Fibroblast of lung (primary cell): ENCODE results near the gene PC. TPM values are rescaled to one million over a fixed set of nuclear protein-coding genes. Genes with fewer than 3 reads are reported as not detected.

Experiments
- DNase-seq, 2 donors: peaks; one replicate each; pipeline versions ENCODE4 v3.0.0 to v3.0.0-alpha.2; 2010; ENCODE audit warnings: low read depth in 2 of 2
- H2AFZ ChIP-seq: 2 replicates; pipeline ENCODE4 v1.5.1; 2012; ENCODE audit warnings: low read length, control low read depth, inconsistent platforms
- H3K27ac ChIP-seq: 2 replicates; pipeline ENCODE4 v1.5.1; 2011; ENCODE audit warnings: low read length, control low read depth; ENCODE audit not compliant: insufficient read depth
- H3K27me3 ChIP-seq: 2 replicates; pipeline ENCODE4 v1.5.1; 2011; ENCODE audit warnings: mild to moderate bottlenecking, low read length; ENCODE audit not compliant: control insufficient read depth, insufficient read depth
- H3K36me3 ChIP-seq: 2 replicates; pipeline ENCODE4 v1.5.1; 2011; ENCODE audit warnings: low read length; ENCODE audit not compliant: control insufficient read depth, insufficient read depth
- H3K4me1 ChIP-seq: 2 replicates; pipeline ENCODE4 v1.5.1; 2011; ENCODE audit warnings: low read length; ENCODE audit not compliant: control insufficient read depth, insufficient read depth; ENCODE audit errors: extremely low read depth
- H3K4me2 ChIP-seq: 2 replicates; pipeline ENCODE4 v1.5.1; 2011; ENCODE audit warnings: low read length, control low read depth; ENCODE audit not compliant: insufficient read depth; ENCODE audit errors: extremely low read depth
- H3K4me3 ChIP-seq, 4 experiments: fragments of 200-600 bp in 1 of 4; sonication (generic) in 1 of 4; replicated peaks in 1 of 4; 2 replicates each; pipeline ENCODE4 v1.5.1; 2011 to 2016; ENCODE audit warnings: low read length in 4 of 4, low read depth in 3 of 4, mild to moderate bottlenecking in 3 of 4, control low read depth in 2 of 4, inconsistent platforms in 1 of 4, mixed read lengths in 1 of 4; ENCODE audit not compliant: insufficient read depth in 1 of 4; ENCODE audit errors: control extremely low read depth in 1 of 4
- H3K79me2 ChIP-seq: 2 replicates; pipeline ENCODE4 v1.5.1; 2012; ENCODE audit warnings: mild to moderate bottlenecking, low read length, inconsistent platforms; ENCODE audit not compliant: control insufficient read depth, insufficient read depth
- H3K9ac ChIP-seq: 2 replicates; pipeline ENCODE4 v1.5.1; 2011; ENCODE audit warnings: mild to moderate bottlenecking, low read length, control low read depth; ENCODE audit not compliant: insufficient read depth
- H3K9me3 ChIP-seq: 2 replicates; pipeline ENCODE4 v1.5.1; 2012; ENCODE audit warnings: low read depth, low read length; ENCODE audit not compliant: control insufficient read depth, insufficient read depth
- H4K20me1 ChIP-seq: 2 replicates; pipeline ENCODE4 v1.5.1; 2011; ENCODE audit warnings: low read length; ENCODE audit not compliant: control insufficient read depth, insufficient read depth; ENCODE audit errors: extremely low read depth
- CTCF ChIP-seq, 2 donors: IDR thresholded peaks in 1 of 2; conservative IDR thresholded peaks in 1 of 2; 1 replicate in 1 of 2; 2 replicates in 1 of 2; pipeline ENCODE4 v1.5.1; 2011 to 2012; ENCODE audit warnings: low read length in 2 of 2, control low read depth in 1 of 2, inconsistent platforms in 1 of 2, low read depth in 1 of 2, mild to moderate bottlenecking in 1 of 2
- EZH2 ChIP-seq: IDR thresholded peaks from 2 replicates; pipeline ENCODE4 v1.5.1; 2012; ENCODE audit warnings: low read length, control low read depth, mild to moderate bottlenecking; ENCODE audit errors: missing control alignments
- polyA plus RNA-seq, 2 donors: library from polyadenylated mRNA; depleted of rRNA in 1 of 2; stranded (reverse) in 1 of 2; unstranded in 1 of 2; fragments of >200 nt; gene quantifications; 2 replicates each; pipeline ENCODE4 v1.2.1, GENCODE V29; 2011 to 2012; ENCODE audit warnings: missing spikeins in 1 of 2
- total RNA-seq: library from RNA; depleted of rRNA; stranded (reverse); fragments of >200 nt; gene quantifications from 2 replicates; pipeline ENCODE4 v1.2.1, GENCODE V29; 2014

PC gene
- total and polyA plus RNA-seq, 2 donors (not counting 1 experiment from before 2014, with no cell fraction given): 5.1 to 22.8 TPM

DNA sequence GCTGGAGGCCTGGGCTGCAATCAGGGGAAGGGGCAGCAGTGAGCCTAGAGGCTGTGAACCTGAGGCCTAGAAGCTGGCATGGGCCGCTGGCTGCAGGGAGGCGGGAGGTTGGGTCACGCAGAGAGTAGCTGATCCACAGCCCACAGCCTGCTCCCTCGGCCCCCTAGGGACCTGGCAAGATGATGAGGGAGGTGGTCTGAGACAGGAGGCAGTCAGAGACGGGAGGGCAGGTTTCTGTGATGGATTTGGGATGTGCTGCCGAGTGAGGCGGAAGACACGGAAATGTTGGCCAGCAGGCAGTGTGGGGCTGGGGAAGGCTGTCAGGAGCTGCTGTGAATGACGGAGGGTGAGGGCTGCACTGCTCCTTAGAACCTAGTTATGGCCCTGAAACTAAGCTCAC, 78.6 kb downstream of the PC start:
- Histone ChIP-seq H3K4me3 (no peak overlapping the region), H3K79me2 (no peaks in the 10 kb centered on the region), H3K4me2 (no peak overlapping the region), H3K36me3 (no peaks in the 10 kb centered on the region), H4K20me1 (no peaks in the 10 kb centered on the region), H3K9me3 (no peaks in the 10 kb centered on the region), H3K4me1 (peaks cover 11% of the 10 kb centered on the region), H2AFZ (no peak overlapping the region), H3K27me3 (no peaks in the 10 kb centered on the region), H3K27ac (no peak overlapping the region), H3K9ac (no peak overlapping the region)
- TF ChIP-seq CTCF (conservative IDR thresholded peaks at IDR 0.05 in 1 of 2, IDR thresholded peaks at IDR 0.05 in 1 of 2; ENCODE audit: low read depth in 1 of 2, low read length in 2 of 2) (no peak), EZH2 (no peak)
- DNase-seq: no peak

DNA sequence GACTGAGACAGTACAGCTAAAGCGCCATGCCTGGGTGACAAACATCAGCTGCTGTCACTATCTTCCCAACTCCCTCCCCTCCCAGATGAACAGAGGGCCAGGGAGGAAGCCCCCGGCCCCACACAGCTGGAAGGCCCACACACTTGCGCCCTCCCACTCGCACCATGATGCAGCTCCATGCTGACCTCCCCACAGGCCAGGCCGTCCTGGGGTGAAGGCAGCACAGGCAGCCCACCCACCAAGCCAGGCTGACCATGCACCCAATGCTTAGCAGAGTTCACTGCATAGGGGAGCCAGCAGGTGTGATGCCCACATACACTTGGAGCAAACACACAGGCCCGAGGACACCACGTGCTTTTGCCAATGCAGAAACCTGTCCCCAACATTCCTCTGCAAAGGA, 79.2 kb downstream of the PC start:
- DNase-seq: no peak
- no peak overlapping the region for H3K9ac ChIP-seq
- no peak overlapping the region for H2AFZ ChIP-seq
- peaks cover 11% of the 10 kb centered on the region for H3K4me1 ChIP-seq
- no peaks in the 10 kb centered on the region for H3K27me3 ChIP-seq
- no peaks in the 10 kb centered on the region for H3K79me2 ChIP-seq
- H3K4me3 ChIP-seq: no peak overlapping the region
- no peaks in the 10 kb centered on the region for H3K9me3 ChIP-seq
- H3K36me3 ChIP-seq: no peaks in the 10 kb centered on the region
- no peak for TF ChIP-seq EZH2
- TF ChIP-seq CTCF (conservative IDR thresholded peaks at IDR 0.05 in 1 of 2, IDR thresholded peaks at IDR 0.05 in 1 of 2; ENCODE audit: low read depth in 1 of 2, low read length in 2 of 2): no peak
- no peaks in the 10 kb centered on the region for H4K20me1 ChIP-seq
- H3K4me2 ChIP-seq: no peak overlapping the region
- H3K27ac ChIP-seq: no peak overlapping the region

- DNase-seq: peak in 1 of 2 donors; percentile 55
- no peak overlapping the region for H2AFZ ChIP-seq
- peaks cover 10% of the 10 kb centered on the region for H3K4me1 ChIP-seq
- no peaks in the 10 kb centered on the region for H3K79me2 ChIP-seq
- H4K20me1 ChIP-seq: no peaks in the 10 kb centered on the region
- no peaks in the 10 kb centered on the region for H3K9me3 ChIP-seq
- no peak overlapping the region for H3K4me3 ChIP-seq
- H3K9ac ChIP-seq: no peak overlapping the region
- no peaks in the 10 kb centered on the region for H3K36me3 ChIP-seq
- no peaks in the 10 kb centered on the region for H3K27me3 ChIP-seq
- H3K27ac ChIP-seq: no peak overlapping the region
- no peak for TF ChIP-seq EZH2
- no peak for TF ChIP-seq CTCF (conservative IDR thresholded peaks at IDR 0.05 in 1 of 2, IDR thresholded peaks at IDR 0.05 in 1 of 2; ENCODE audit: low read depth in 1 of 2, low read length in 2 of 2)
- no peak overlapping the region for H3K4me2 ChIP-seq
Measured at GRCh38 chr11:66878474-66878873, 79.7 kb downstream of the PC start.
